ENCODE measurements around the gene NUP50.

NUP50 gene

GRCh38 chr22:45204819-45205218 is 41.1 kb downstream of the NUP50 start:
- Histone ChIP-seq H4K20me1 (ENCODE audit: insufficient read depth, low read length) (0 out of 2 replicates have a peak, but pooled peaks cover 2% of the 10 kb centered on the region), H3K79me2 (ENCODE audit: low read length) (no peaks in the 10 kb centered on the region), H2AFZ (ENCODE audit: low read depth, low read length) (no peak overlapping the region), H3K9me3 (ENCODE audit: insufficient read depth, low read length) (no peaks in the 10 kb centered on the region), H3K4me2 (ENCODE audit: low read length) (no peak overlapping the region), H3K4me3 (ENCODE audit: low read length) (no peak overlapping the region), H3K36me3 (replicated peaks; ENCODE audit: low read depth, low read length) (no peaks in the 10 kb centered on the region), H3K27me3 (ENCODE audit: low read depth, low read length) (no peaks in the 10 kb centered on the region), H3K4me1 (ENCODE audit: low read length) (peaks cover 4% of the 10 kb centered on the region; the same call in 1 of the 2 replicates), H3K9ac (ENCODE audit: low read length) (no peak overlapping the region), H3K27ac (ENCODE audit: low read length) (no peak overlapping the region)
- TF ChIP-seq, protein P1, sequence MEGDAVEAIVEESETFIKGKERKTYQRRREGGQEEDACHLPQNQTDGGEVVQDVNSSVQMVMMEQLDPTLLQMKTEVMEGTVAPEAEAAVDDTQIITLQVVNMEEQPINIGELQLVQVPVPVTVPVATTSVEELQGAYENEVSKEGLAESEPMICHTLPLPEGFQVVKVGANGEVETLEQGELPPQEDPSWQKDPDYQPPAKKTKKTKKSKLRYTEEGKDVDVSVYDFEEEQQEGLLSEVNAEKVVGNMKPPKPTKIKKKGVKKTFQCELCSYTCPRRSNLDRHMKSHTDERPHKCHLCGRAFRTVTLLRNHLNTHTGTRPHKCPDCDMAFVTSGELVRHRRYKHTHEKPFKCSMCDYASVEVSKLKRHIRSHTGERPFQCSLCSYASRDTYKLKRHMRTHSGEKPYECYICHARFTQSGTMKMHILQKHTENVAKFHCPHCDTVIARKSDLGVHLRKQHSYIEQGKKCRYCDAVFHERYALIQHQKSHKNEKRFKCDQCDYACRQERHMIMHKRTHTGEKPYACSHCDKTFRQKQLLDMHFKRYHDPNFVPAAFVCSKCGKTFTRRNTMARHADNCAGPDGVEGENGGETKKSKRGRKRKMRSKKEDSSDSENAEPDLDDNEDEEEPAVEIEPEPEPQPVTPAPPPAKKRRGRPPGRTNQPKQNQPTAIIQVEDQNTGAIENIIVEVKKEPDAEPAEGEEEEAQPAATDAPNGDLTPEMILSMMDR (IDR thresholded peaks at IDR 0.05; ENCODE audit: low read depth, low read length): no peak
- no peak for TF ChIP-seq EZH2phosphoT487 (IDR thresholded peaks at IDR 0.05; ENCODE audit: low read depth)

DNA sequence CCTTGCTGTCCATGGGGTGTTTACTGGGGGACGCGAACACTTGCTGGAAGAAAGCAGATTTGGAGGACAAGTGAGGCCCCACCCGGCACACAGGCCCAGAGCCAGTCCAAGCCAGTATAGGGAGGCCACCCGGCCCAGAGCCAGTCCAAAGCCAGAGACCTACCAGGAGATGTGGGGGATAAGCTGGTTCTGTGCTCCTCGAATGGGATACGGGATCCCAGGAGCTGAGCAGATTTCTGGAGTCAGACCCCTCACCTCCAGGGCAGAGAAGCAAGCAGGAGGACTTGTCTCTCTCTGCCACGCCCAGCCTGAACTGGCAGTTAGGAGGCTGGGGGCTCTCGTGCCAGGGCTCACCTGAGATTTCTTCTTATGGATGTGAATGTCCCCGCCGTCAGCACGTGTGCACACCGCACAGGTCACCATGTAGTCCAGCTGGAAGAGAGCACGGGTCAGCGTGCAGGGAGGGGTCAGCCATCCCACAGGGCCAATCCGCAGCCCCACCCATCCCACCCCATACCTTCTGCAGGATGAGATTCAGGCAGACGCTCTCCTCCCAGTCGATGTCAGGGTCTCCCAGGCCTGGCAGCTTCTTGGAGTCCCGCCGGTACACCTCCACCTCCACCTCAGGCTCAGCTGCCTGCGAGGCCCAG is 41.7 kb downstream of the NUP50 start:
- Histone ChIP-seq H3K4me1 (ENCODE audit: low read length) (peaks cover 4% of the 10 kb centered on the region; the same call in 1 of the 2 replicates), H3K79me2 (ENCODE audit: low read length) (no peaks in the 10 kb centered on the region), H4K20me1 (ENCODE audit: insufficient read depth, low read length) (0 out of 2 replicates have a peak, but pooled peaks cover 2% of the 10 kb centered on the region), H3K4me3 (ENCODE audit: low read length) (no peak overlapping the region), H2AFZ (ENCODE audit: low read depth, low read length) (no peak overlapping the region), H3K4me2 (ENCODE audit: low read length) (no peak overlapping the region), H3K36me3 (replicated peaks; ENCODE audit: low read depth, low read length) (no peaks in the 10 kb centered on the region), H3K27me3 (ENCODE audit: low read depth, low read length) (no peaks in the 10 kb centered on the region), H3K9ac (ENCODE audit: low read length) (no peak overlapping the region), H3K9me3 (ENCODE audit: insufficient read depth, low read length) (no peaks in the 10 kb centered on the region), H3K27ac (ENCODE audit: low read length) (no peak overlapping the region)
- TF ChIP-seq, protein P1 (IDR thresholded peaks at IDR 0.05; ENCODE audit: low read depth, low read length): no peak
- no peak for TF ChIP-seq EZH2phosphoT487 (IDR thresholded peaks at IDR 0.05; ENCODE audit: low read depth)

DNA sequence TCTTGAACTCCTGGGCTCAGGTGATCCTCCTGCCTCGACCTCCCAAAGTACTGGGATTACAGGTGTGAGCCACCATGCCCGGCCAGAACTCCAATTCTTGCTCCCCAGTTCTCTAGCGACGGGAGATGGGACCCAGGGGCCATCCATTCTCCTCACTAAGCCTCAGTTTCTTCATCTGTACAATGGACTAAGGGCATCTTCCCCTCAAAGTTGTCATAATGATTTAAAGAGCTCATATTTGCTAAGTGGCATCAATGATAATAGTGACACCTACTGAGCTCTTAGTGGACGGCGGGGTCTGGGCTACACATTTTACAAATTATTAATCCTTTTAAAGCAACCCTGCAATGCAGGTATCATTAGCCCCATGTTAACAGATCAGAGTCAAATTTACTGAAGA is 42.5 kb downstream of the NUP50 start:
- Histone ChIP-seq H3K4me2 (ENCODE audit: low read length) (no peak overlapping the region), H3K79me2 (ENCODE audit: low read length) (no peaks in the 10 kb centered on the region), H4K20me1 (ENCODE audit: insufficient read depth, low read length) (0 out of 2 replicates have a peak, but pooled peaks cover 2% of the 10 kb centered on the region), H3K36me3 (replicated peaks; ENCODE audit: low read depth, low read length) (no peaks in the 10 kb centered on the region), H3K4me1 (ENCODE audit: low read length) (peaks cover 4% of the 10 kb centered on the region; the same call in 1 of the 2 replicates), H2AFZ (ENCODE audit: low read depth, low read length) (no peak overlapping the region), H3K4me3 (ENCODE audit: low read length) (no peak overlapping the region), H3K27ac (ENCODE audit: low read length) (no peak overlapping the region), H3K27me3 (ENCODE audit: low read depth, low read length) (no peaks in the 10 kb centered on the region), H3K9me3 (ENCODE audit: insufficient read depth, low read length) (no peaks in the 10 kb centered on the region), H3K9ac (ENCODE audit: low read length) (no peak overlapping the region)
- TF ChIP-seq, protein P1 (IDR thresholded peaks at IDR 0.05; ENCODE audit: low read depth, low read length): no peak
- no peak for TF ChIP-seq EZH2phosphoT487 (IDR thresholded peaks at IDR 0.05; ENCODE audit: low read depth)

GRCh38 chr22:45207533-45207932 is 43.8 kb downstream of the NUP50 start:
- Histone ChIP-seq H3K79me2 (ENCODE audit: low read length) (no peaks in the 10 kb centered on the region), H3K36me3 (replicated peaks; ENCODE audit: low read depth, low read length) (no peaks in the 10 kb centered on the region), H3K27ac (ENCODE audit: low read length) (no peak overlapping the region)

More at GRCh38 chr22:45207533-45207932, 43.8 kb downstream of the NUP50 start:
- H4K20me1 ChIP-seq (ENCODE audit: insufficient read depth, low read length): 0 out of 2 replicates have a peak, but pooled peaks cover 2% of the 10 kb centered on the region
- no peaks in the 10 kb centered on the region for H3K9me3 ChIP-seq (ENCODE audit: insufficient read depth, low read length)
- H3K4me2 ChIP-seq (ENCODE audit: low read length): no peak overlapping the region
- H3K4me1 ChIP-seq (ENCODE audit: low read length): peaks cover 4% of the 10 kb centered on the region; the same call in 1 of the 2 replicates
- no peak overlapping the region for H3K9ac ChIP-seq (ENCODE audit: low read length)
- no peak overlapping the region for H2AFZ ChIP-seq (ENCODE audit: low read depth, low read length)
- no peaks in the 10 kb centered on the region for H3K27me3 ChIP-seq (ENCODE audit: low read depth, low read length)
- no peak overlapping the region for H3K4me3 ChIP-seq (ENCODE audit: low read length)
- TF ChIP-seq, protein P1 (IDR thresholded peaks at IDR 0.05; ENCODE audit: low read depth, low read length): no peak
- TF ChIP-seq EZH2phosphoT487 (IDR thresholded peaks at IDR 0.05; ENCODE audit: low read depth): no peak
